B cell (primary cell): ENCODE data around the gene CRELD2. TPM values are rescaled to one million over a fixed set of nuclear protein-coding genes. Genes with fewer than 3 reads are reported as not detected.

Source experiments
- ATAC-seq: fragments of 200-7000 bp; cut with Tn5 transposase; one replicate; pipeline ENCODE4 v1.10.0; 2021; ENCODE audit warnings: low read depth, mild to moderate bottlenecking, moderate number of reproducible peaks, moderate library complexity
- CTCF ChIA-PET: fragments of 350-600 bp; sonication (Branson Sonifier 250); formaldehyde crosslinking; loops from one replicate; lab custom pipeline; 2021; ENCODE audit warnings: antibody characterized with exemption, inconsistent platforms; lab: Charles Lee
- POLR2A ChIA-PET: fragments of 350-600 bp; sonication (Branson Sonifier 250); formaldehyde crosslinking; loops from one replicate; lab custom pipeline; 2021; ENCODE audit warnings: antibody characterized with exemption; lab: Charles Lee
- DNase-seq: peaks from one replicate; pipeline ENCODE4 v3.0.0; 2013
- H2AFZ ChIP-seq: 2 replicates; pipeline ENCODE4 v1.6.1; 2012; ENCODE audit warnings: mild to moderate bottlenecking, low read depth, low read length; ENCODE audit not compliant: insufficient read depth, poor library complexity, severe bottlenecking
- H3K27ac ChIP-seq, 2 donors: 1 replicate in 1 of 2; 2 replicates in 1 of 2; pipeline ENCODE4 v1.5.1; 2012 to 2013; ENCODE audit warnings: low read length in 2 of 2, mild to moderate bottlenecking in 2 of 2, moderate library complexity in 1 of 2
- H3K27me3 ChIP-seq, 4 experiments: fragments of 200-600 bp in 1 of 4; sonication (generic) in 1 of 4; replicated peaks in 1 of 4; 1 replicate in 2 of 4; 2 replicates in 2 of 4; pipeline versions ENCODE4 v1.6.1 to v1.7.0; 2013 to 2016; ENCODE audit warnings: low read length in 3 of 4, mild to moderate bottlenecking in 2 of 4, mixed read lengths in 1 of 4, moderate library complexity in 1 of 4; ENCODE audit not compliant: insufficient read depth in 4 of 4, control insufficient read depth in 3 of 4; ENCODE audit errors: control extremely low read depth in 1 of 4
- H3K36me3 ChIP-seq, 2 experiments: replicated peaks in 1 of 2; 1 replicate in 1 of 2; 2 replicates in 1 of 2; pipeline versions ENCODE4 v1.6.1 to v1.7.1; 2013; ENCODE audit warnings: low read length in 1 of 2; ENCODE audit not compliant: insufficient read depth in 2 of 2, control insufficient read depth in 1 of 2; ENCODE audit errors: control extremely low read depth in 1 of 2, extremely low read depth in 1 of 2
- H3K4me1 ChIP-seq, 2 donors: fragments of 200-600 bp in 1 of 2; sonication (generic) in 1 of 2; 1 replicate in 1 of 2; 2 replicates in 1 of 2; pipeline versions ENCODE4 v1.5.1 to v1.6.1; 2013 to 2017; ENCODE audit warnings: low read length in 2 of 2; ENCODE audit not compliant: control insufficient read depth in 2 of 2, insufficient read depth in 2 of 2
- H3K4me2 ChIP-seq: replicated peaks from 2 replicates; pipeline ENCODE3; 2012; ENCODE audit warnings: mild to moderate bottlenecking, low read depth, low read length; ENCODE audit not compliant: poor library complexity, severe bottlenecking
- H3K4me3 ChIP-seq, 5 experiments: fragments of 200-600 bp in 1 of 5; sonication (generic) in 1 of 5; 1 replicate in 3 of 5; 2 replicates in 2 of 5; pipeline versions ENCODE4 v1.5.1 to v1.7.0; 2011 to 2016; ENCODE audit warnings: low read length in 4 of 5, mild to moderate bottlenecking in 4 of 5, low read depth in 2 of 5, control low read depth in 1 of 5, moderate library complexity in 1 of 5; ENCODE audit not compliant: insufficient read depth in 1 of 5; ENCODE audit errors: control extremely low read depth in 1 of 5, extremely low read depth in 1 of 5
- H3K79me2 ChIP-seq: fragments of 200-600 bp; sonication (generic); one replicate; pipeline ENCODE4 v1.6.0; 2016; ENCODE audit warnings: low read length; ENCODE audit not compliant: control insufficient read depth, insufficient read depth
- H3K9ac ChIP-seq: fragments of 200-600 bp; sonication (generic); 2 replicates; pipeline ENCODE4 v1.6.1; 2017; ENCODE audit warnings: mild to moderate bottlenecking, low read length, moderate library complexity
- H3K9me3 ChIP-seq, 3 donors: one replicate each; pipeline versions ENCODE4 v1.6.1 to v1.7.1; 2013; ENCODE audit warnings: low read length in 2 of 3; ENCODE audit not compliant: control insufficient read depth in 2 of 3, insufficient read depth in 1 of 3; ENCODE audit errors: control extremely low read depth in 1 of 3
- H4K20me1 ChIP-seq: 2 replicates; pipeline ENCODE4 v1.6.0; 2012; ENCODE audit warnings: mild to moderate bottlenecking, low read length; ENCODE audit not compliant: insufficient read depth, control insufficient read depth, poor library complexity, severe bottlenecking
- H3K27ac Mint-ChIP-seq: one replicate; pipeline ENCODE4 v1.8.0; 2021; ENCODE audit warnings: mixed read lengths
- H3K27me3 Mint-ChIP-seq: one replicate; pipeline ENCODE4 v1.8.0; 2021; ENCODE audit warnings: mixed read lengths
- H3K4me1 Mint-ChIP-seq: one replicate; pipeline ENCODE4 v1.8.0; 2021; ENCODE audit warnings: mixed read lengths
- H3K4me3 Mint-ChIP-seq: one replicate; pipeline ENCODE4 v1.8.0; 2021; ENCODE audit warnings: mixed read lengths
- H3K9me3 Mint-ChIP-seq: one replicate; pipeline ENCODE4 v1.8.0; 2022; ENCODE audit warnings: mixed read lengths; ENCODE audit not compliant: insufficient read depth
- CTCF ChIP-seq: fragments of 200-600 bp; IDR thresholded peaks from one replicate; pipeline ENCODE4 v1.8.0; 2022; ENCODE audit warnings: antibody characterized with exemption, mild to moderate bottlenecking
- EZH2 ChIP-seq: IDR thresholded peaks from 2 replicates; pipeline ENCODE4 v1.6.1; 2012; ENCODE audit warnings: borderline replicate concordance, low read depth, mild to moderate bottlenecking, moderate library complexity, low read length; ENCODE audit not compliant: insufficient read depth, poor library complexity, severe bottlenecking
- WGBS: methylation state at CpG from one replicate; pipeline ENCODE4 v1.1.5; 2013; ENCODE audit warnings: missing lambda C conversion rate; ENCODE audit not compliant: insufficient coverage; 5-methylcytosine and 5-hydroxymethylcytosine counted together
- intact Hi-C: fragments of 100-400 bp; cut with micrococcal nuclease; formaldehyde crosslinking; loops from one replicate; pipeline ENCODE4 v1.10.0; 2022
- polyA plus RNA-seq: library from polyadenylated mRNA; depleted of rRNA; stranded (reverse); fragments of >200 nt; gene quantifications from 2 replicates; pipeline ENCODE4 v1.2.3, GENCODE V29; 2012
- total RNA-seq, 2 donors: library from RNA; stranded (reverse); fragments of 120-200 nt in 1 of 2; gene quantifications; 1 replicate in 1 of 2; 2 replicates in 1 of 2; pipeline versions ENCODE4 v1.2.3 to v1.2.4, GENCODE V29; 2013 to 2022

CRELD2 gene
- total and polyA plus RNA-seq, 2 donors (not counting 1 experiment from before 2014, with no cell fraction given): 35.9 to 41.9 TPM

DNA sequence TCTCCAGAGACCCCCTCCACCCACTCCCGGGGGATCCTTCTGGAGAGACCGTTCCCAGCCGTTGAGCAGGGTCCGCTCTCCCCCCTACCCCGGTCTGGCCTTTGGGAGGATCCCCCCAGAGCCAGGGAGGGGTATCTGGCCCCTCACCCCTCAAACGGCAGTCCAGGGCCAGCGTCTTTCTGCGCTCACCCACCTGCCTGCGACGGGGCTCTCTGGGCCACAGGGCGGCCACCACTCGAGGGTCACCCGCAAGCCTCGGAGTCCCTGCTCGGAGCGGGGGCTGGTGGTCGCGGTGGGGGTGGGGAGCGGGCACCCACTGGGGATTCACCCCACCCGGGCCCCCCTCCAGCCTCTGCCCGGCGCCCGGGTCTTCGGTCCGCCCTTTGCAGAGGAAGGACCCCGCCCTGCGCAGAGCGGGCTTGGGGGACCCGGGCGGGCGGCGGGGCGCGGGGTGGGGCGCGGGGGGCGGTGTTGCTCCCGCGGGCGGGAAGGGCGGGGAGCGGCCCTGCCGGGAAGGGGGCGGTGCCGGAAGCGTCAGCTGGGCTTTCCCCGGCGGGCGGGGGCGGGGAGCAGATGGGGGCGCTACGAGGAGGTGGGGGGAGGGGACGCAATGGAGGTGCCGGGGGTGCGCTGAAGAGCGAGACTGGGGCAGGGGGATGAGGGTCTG lies 16.6 kb downstream of the CRELD2 start:
- H3K4me1 ChIP-seq: peaks cover 54 to 66% of the 10 kb centered on the region in 2 donors
- H3K4me2 ChIP-seq: peak overlapping the region; percentile 88
- H3K27ac ChIP-seq: peak overlapping the region; percentile 94 to 97
- Mint-ChIP-seq H3K4me3 (peak overlapping the region; percentile 83), H3K4me1 (peaks cover 40% of the 10 kb centered on the region), H3K27me3 (no peaks in the 10 kb centered on the region), H3K27ac (peak overlapping the region; percentile 96), H3K9me3 (no peaks in the 10 kb centered on the region)
- no peaks in the 10 kb centered on the region for H3K36me3 ChIP-seq
- no peaks in the 10 kb centered on the region for H4K20me1 ChIP-seq
- under 1% methylated on average over 19 of the region's 56 CpGs for WGBS
- H3K27me3 ChIP-seq: no peaks in the 10 kb centered on the region
- H3K79me2 ChIP-seq: peaks cover 19% of the 10 kb centered on the region
- no peak for TF ChIP-seq CTCF
- no peak for TF ChIP-seq EZH2
- H3K4me3 ChIP-seq: peak overlapping the region in 4 of 5 experiments; percentile 69 to 84 (median 77)
- CTCF ChIA-PET: interaction anchor here (0.5 to 2.5 kb wide), 3 partner anchors 10 to 255 kb away, joined by 3 to 13 read pairs (median 8); no protein-coding TSS in a partner anchor
- ATAC-seq: peak; percentile 19
- peak; percentile 90 for DNase-seq
- peaks cover 0 to 5% (median 0%) of the 10 kb centered on the region in 3 donors for H3K9me3 ChIP-seq
- intact Hi-C loops: loop anchor here (10.0 kb wide), 1 partner anchor 540 kb away; the partner anchor contains the start of gene SBF1
- POLR2A ChIA-PET: interaction anchor here (0.6 to 3.0 kb wide), 15 partner anchors 9 to 316 kb away, joined by 3 to 94 read pairs (median 6); partner anchors contain the start of gene PIM3
- peak overlapping the region; percentile 82 for H3K9ac ChIP-seq
- peak overlapping the region; percentile 22 for H2AFZ ChIP-seq

GRCh38 chr22:49935561-49935960 lies 17.1 kb downstream of the CRELD2 start:
- POLR2A ChIA-PET: interaction anchor here (0.6 to 3.0 kb wide), 19 partner anchors 9 to 256 kb away, joined by 3 to 94 read pairs (median 8); partner anchors contain the start of genes ALG12, CRELD2 and PIM3
- TF ChIP-seq CTCF (no peak), EZH2 (no peak)
- intact Hi-C loops: loop anchor here (10.0 kb wide), 1 partner anchor 539 kb away; the partner anchor contains the start of gene SBF1

More at GRCh38 chr22:49935561-49935960, 17.1 kb downstream of the CRELD2 start:
- Histone ChIP-seq H3K9ac (no peak overlapping the region), H3K4me1 (peaks cover 48 to 60% of the 10 kb centered on the region in 2 donors), H3K9me3 (peaks cover 0 to 7% (median 0%) of the 10 kb centered on the region in 3 donors), H4K20me1 (no peaks in the 10 kb centered on the region), H3K4me2 (peak overlapping the region; percentile 88), H3K27me3 (no peaks in the 10 kb centered on the region), H3K4me3 (peak overlapping the region in 2 of 5 experiments; percentile 71 to 83), H3K36me3 (no peaks in the 10 kb centered on the region), H3K79me2 (peaks cover 19% of the 10 kb centered on the region), H3K27ac (peak overlapping the region in 1 of 2 donors; percentile 94), H2AFZ (no peak overlapping the region)
- Mint-ChIP-seq H3K4me1 (peaks cover 34% of the 10 kb centered on the region), H3K27ac (no peak overlapping the region), H3K9me3 (no peaks in the 10 kb centered on the region), H3K27me3 (no peaks in the 10 kb centered on the region), H3K4me3 (peak overlapping the region; percentile 66)
- no CpG with 5 or more reads among the region's 16 CpGs for WGBS
- ATAC-seq (no peak), DNase-seq (no peak)
- CTCF ChIA-PET: interaction anchor here (0.6 to 2.6 kb wide), 7 partner anchors 11 to 407 kb away, joined by 3 to 17 read pairs (median 5); partner anchors contain the start of gene PIM3
